ENCODE data around the gene STK32B.

The STK32B gene

GRCh38 chr4:5256421-5256820 is 205.1 kb downstream of the STK32B start:
- DNase-seq (ENCODE audit: low spot score): no peak
- no peak for TF ChIP-seq CTCF (IDR thresholded peaks at IDR 0.05; ENCODE audit: extremely low read depth, missing control alignments)

GRCh38 chr4:5257086-5257485 is 205.8 kb downstream of the STK32B start:
- TF ChIP-seq CTCF (IDR thresholded peaks at IDR 0.05; ENCODE audit: extremely low read depth, missing control alignments): no peak
- no peak for DNase-seq (ENCODE audit: low spot score)

- no peak for DNase-seq (ENCODE audit: low spot score)
- no peak for TF ChIP-seq CTCF (IDR thresholded peaks at IDR 0.05; ENCODE audit: extremely low read depth, missing control alignments)
Measured at GRCh38 chr4:5259471-5259870, 208.2 kb downstream of the STK32B start.

- no peak for TF ChIP-seq CTCF (IDR thresholded peaks at IDR 0.05; ENCODE audit: extremely low read depth, missing control alignments)
- DNase-seq (ENCODE audit: low spot score): no peak
Measured at GRCh38 chr4:5260121-5260520, 208.8 kb downstream of the STK32B start.

GRCh38 chr4:5261866-5262265 is 210.6 kb downstream of the STK32B start:
- no peak for DNase-seq (ENCODE audit: low spot score)
- no peak for TF ChIP-seq CTCF (IDR thresholded peaks at IDR 0.05; ENCODE audit: extremely low read depth, missing control alignments)

- no peak for TF ChIP-seq CTCF (IDR thresholded peaks at IDR 0.05; ENCODE audit: extremely low read depth, missing control alignments)
- no peak for DNase-seq (ENCODE audit: low spot score)
Measured at GRCh38 chr4:5266991-5267390, 215.7 kb downstream of the STK32B start.

GRCh38 chr4:5267408-5267807 is 216.1 kb downstream of the STK32B start:
- DNase-seq (ENCODE audit: low spot score): no peak
- no peak for TF ChIP-seq CTCF (IDR thresholded peaks at IDR 0.05; ENCODE audit: extremely low read depth, missing control alignments)
